Parathyroid adenoma (tissue), 2 donors: ENCODE data around the gene SLC2A5.

Experiments
- H2AFZ ChIP-seq: fragments of 300-600 bp; sonication (generic); one replicate; pipeline ENCODE4 v1.7.0; 2017; ENCODE audit warnings: antibody characterized with exemption, mild to moderate bottlenecking
- H3K27ac ChIP-seq: fragments of 300-600 bp; sonication (generic); one replicate; pipeline ENCODE4 v1.7.0; 2017
- H3K27me3 ChIP-seq: fragments of 300-600 bp; sonication (generic); one replicate; pipeline ENCODE4 v1.7.0; 2017; ENCODE audit warnings: low read length; ENCODE audit not compliant: control insufficient read depth, insufficient read depth
- H3K36me3 ChIP-seq: fragments of 300-600 bp; sonication (generic); one replicate; pipeline ENCODE4 v1.7.0; 2017; ENCODE audit warnings: low read length; ENCODE audit not compliant: control insufficient read depth, insufficient read depth
- H3K4me1 ChIP-seq: fragments of 300-600 bp; sonication (generic); one replicate; pipeline ENCODE4 v1.7.0; 2017; ENCODE audit warnings: control low read depth
- H3K4me2 ChIP-seq: fragments of 300-600 bp; sonication (generic); one replicate; pipeline ENCODE4 v1.7.0; 2017; ENCODE audit warnings: low read length
- H3K4me3 ChIP-seq: fragments of 300-600 bp; sonication (generic); one replicate; pipeline ENCODE4 v1.7.0; 2017; ENCODE audit warnings: low read depth, low read length
- H3K79me2 ChIP-seq: fragments of 300-600 bp; sonication (generic); one replicate; pipeline ENCODE4 v1.7.0; 2017; ENCODE audit warnings: control low read depth
- H3K9ac ChIP-seq: fragments of 300-600 bp; sonication (generic); one replicate; pipeline ENCODE4 v1.7.0; 2017; ENCODE audit warnings: mild to moderate bottlenecking
- H3K9me3 ChIP-seq: fragments of 300-600 bp; sonication (generic); one replicate; pipeline ENCODE4 v1.7.0; 2017; ENCODE audit warnings: low read length; ENCODE audit not compliant: control insufficient read depth
- CTCF ChIP-seq: fragments of 300-600 bp; sonication (generic); IDR thresholded peaks from one replicate; pipeline ENCODE4 v1.7.0; 2017; ENCODE audit warnings: antibody characterized with exemption, mild to moderate bottlenecking
- donor health status: primary hyperparathyroidism.

SLC2A5 gene

GRCh38 chr1:9061252-9061960 lies 8.0 kb downstream of the SLC2A5 start:
- Histone ChIP-seq H3K27ac (no peak overlapping the region), H3K27me3 (no peaks in the 10 kb centered on the region), H3K36me3 (no peaks in the 10 kb centered on the region), H3K9ac (no peak overlapping the region), H2AFZ (no peak overlapping the region), H3K79me2 (no peaks in the 10 kb centered on the region), H3K4me2 (no peak overlapping the region), H3K9me3 (no peaks in the 10 kb centered on the region), H3K4me3 (no peak overlapping the region), H3K4me1 (peaks cover 2% of the 10 kb centered on the region)
- TF ChIP-seq CTCF, result no peak

- no peaks in the 10 kb centered on the region for H3K27me3 ChIP-seq
- H3K4me3 ChIP-seq, result no peak overlapping the region
- TF ChIP-seq CTCF, result no peak
- H3K27ac ChIP-seq, result no peak overlapping the region
- no peak overlapping the region for H3K4me2 ChIP-seq
- no peak overlapping the region for H2AFZ ChIP-seq
- no peak overlapping the region for H3K9ac ChIP-seq
- H3K79me2 ChIP-seq, result no peaks in the 10 kb centered on the region
- H3K4me1 ChIP-seq, result no peaks in the 10 kb centered on the region
- no peaks in the 10 kb centered on the region for H3K36me3 ChIP-seq
- no peaks in the 10 kb centered on the region for H3K9me3 ChIP-seq
These were observed 9.3 kb downstream of the SLC2A5 start for GRCh38 chr1:9059891-9060744.

GRCh38 chr1:9058465-9058864 lies 11.0 kb downstream of the SLC2A5 start:
- Histone ChIP-seq H3K4me2 (no peak overlapping the region), H3K79me2 (no peaks in the 10 kb centered on the region), H2AFZ (no peak overlapping the region), H3K9me3 (no peaks in the 10 kb centered on the region), H3K27me3 (no peaks in the 10 kb centered on the region), H3K4me1 (no peaks in the 10 kb centered on the region), H3K36me3 (no peaks in the 10 kb centered on the region), H3K4me3 (no peak overlapping the region), H3K9ac (no peak overlapping the region), H3K27ac (no peak overlapping the region)
- no peak for TF ChIP-seq CTCF

- no peak overlapping the region for H3K27ac ChIP-seq
- H3K4me2 ChIP-seq, result no peak overlapping the region
- H3K4me3 ChIP-seq, result no peak overlapping the region
- H3K27me3 ChIP-seq, result no peaks in the 10 kb centered on the region
- no peaks in the 10 kb centered on the region for H3K36me3 ChIP-seq
- no peaks in the 10 kb centered on the region for H3K4me1 ChIP-seq
- no peak overlapping the region for H2AFZ ChIP-seq
- H3K9me3 ChIP-seq, result no peaks in the 10 kb centered on the region
- TF ChIP-seq CTCF, result no peak
- H3K9ac ChIP-seq, result no peak overlapping the region
- no peaks in the 10 kb centered on the region for H3K79me2 ChIP-seq
These were observed 11.6 kb downstream of the SLC2A5 start for GRCh38 chr1:9057851-9058250.
